Measurements from ENCODE around the gene CADM2.

The CADM2 gene

GRCh38 chr3:85342915-85343314 is 384.1 kb downstream of the CADM2 start:
- no peak for DNase-seq

DNA sequence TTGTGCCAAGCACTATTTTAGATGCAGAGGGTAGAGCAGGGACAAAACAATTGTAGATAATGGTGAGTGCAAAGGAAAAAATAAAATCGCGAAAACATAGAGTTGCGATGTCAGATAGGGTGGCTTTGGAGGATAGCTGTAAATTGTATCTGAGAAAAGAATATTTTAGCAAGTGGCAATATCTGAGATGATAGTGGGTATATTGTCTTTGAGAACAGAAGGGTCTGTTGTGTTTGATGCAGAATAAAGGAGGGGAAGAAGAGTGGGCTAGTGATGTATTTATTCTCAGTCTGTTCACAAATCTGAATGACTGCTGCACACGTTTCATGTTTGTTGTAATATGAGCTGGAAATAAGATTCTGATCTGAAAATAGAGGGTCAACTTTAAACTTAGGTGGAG is 396.8 kb downstream of the CADM2 start:
- DNase-seq, result no peak

DNA sequence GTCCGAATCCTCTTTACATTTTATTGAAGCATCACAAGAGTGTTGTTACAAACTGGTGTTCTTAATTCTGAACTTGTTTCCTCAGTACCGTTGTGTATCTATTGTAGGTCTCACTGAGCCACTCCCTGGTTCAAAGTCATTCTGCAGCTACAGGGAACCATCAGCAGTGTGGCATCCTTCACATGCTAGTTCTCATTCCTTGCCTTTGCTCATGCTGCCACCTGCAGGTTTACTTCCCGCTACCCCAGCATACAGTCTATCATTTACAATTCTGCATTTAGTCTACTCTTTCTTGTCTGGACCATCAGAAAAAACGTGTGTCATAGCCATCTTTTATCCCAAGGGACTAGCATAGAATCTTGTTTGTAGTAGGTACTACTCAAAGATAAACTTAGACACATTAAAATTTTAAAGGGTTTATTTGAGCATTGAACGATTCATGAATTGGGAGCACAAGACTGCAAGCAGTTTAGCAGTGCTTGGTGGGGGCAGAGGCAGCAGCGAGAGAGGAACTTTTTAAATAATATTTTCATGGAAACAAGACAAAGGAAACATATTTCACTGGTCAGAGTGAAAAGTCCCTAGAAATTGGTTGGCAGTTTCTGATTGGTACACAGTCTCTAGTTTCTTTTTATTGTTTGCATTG is 402.1 kb downstream of the CADM2 start:
- DNase-seq, result no peak

GRCh38 chr3:85364296-85364909 is 405.6 kb downstream of the CADM2 start:
- no peak for DNase-seq

DNA sequence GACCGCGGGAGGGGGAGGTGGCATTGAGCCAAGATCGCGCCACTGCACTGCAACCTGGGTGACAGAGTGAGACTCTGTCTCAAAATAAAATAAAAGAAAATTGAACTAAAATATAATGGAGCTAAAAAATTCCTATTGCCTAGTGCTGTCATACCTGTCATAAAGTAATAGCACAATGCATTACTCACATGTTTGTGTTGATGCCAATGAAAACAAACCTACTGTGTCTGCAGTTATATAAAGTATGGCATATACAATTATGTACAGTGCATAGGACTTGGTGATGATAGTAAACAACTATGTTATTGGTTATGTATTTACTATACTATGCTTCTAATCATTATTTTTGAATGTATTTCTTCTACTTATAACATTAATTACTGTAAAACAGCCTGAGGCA is 411.6 kb downstream of the CADM2 start:
- DNase-seq, result no peak

- DNase-seq, result no peak
These were observed 417.3 kb downstream of the CADM2 start for GRCh38 chr3:85376131-85376530.

GRCh38 chr3:85377115-85377514 is 418.3 kb downstream of the CADM2 start:
- no peak for DNase-seq

DNA sequence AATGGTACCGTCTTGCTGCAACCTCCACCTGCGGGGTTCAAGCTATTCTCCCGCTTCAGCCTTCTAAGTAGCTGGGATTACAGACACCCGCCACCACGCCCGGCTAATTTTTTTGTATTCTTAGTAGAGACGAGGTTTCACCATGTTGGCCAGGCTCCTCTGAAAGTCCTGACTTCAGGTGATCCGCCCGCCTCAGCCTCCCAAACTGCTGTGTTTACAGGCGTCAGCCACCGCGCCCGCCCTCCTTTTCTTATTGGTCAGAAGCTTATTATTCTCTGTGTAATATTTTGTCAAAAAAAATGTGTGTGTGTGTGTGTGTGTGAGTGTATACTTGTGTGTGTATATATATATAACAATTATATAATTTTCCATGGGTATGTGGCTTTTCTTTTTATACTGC is 425.6 kb downstream of the CADM2 start:
- no peak for DNase-seq

GRCh38 chr3:85387913-85388505 is 429.2 kb downstream of the CADM2 start:
- DNase-seq, result no peak

DNA sequence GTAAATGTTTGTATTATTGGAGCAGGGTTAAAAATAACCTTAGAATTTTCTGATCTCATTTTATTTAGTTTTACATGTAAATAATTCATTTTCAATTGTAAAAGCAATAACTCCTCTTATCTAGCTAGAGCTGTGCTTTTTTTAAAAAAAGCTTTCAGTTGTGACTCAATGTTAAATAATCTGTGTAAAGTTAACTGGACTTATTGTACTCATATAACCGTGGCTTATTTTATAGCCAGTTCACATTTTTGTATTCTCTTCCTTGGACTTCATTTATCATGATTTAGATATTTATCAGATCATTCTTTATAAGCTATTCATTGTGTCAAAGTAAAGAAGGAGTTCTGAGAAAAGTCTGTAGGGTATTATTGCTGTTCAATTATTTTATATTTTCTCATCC is 435.6 kb downstream of the CADM2 start:
- DNase-seq, result no peak

DNA sequence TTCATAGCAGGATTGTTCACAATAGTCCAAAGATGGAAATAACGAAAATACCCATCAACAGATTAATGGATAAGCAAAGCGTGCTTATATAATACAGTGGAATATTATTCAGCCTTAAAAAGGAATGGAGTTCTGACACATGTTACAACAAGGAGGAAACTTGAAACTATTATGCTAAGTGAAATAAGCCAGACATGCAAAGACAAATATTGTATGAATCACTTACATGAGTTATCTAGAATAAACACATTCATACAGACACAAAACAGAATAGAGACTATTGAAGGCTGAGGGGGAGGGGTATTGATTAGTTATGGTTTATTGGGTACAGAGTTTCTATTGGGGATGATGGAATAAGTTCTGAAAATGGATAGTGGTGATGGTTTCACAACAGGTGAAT is 438.6 kb downstream of the CADM2 start:
- no peak for DNase-seq

DNA sequence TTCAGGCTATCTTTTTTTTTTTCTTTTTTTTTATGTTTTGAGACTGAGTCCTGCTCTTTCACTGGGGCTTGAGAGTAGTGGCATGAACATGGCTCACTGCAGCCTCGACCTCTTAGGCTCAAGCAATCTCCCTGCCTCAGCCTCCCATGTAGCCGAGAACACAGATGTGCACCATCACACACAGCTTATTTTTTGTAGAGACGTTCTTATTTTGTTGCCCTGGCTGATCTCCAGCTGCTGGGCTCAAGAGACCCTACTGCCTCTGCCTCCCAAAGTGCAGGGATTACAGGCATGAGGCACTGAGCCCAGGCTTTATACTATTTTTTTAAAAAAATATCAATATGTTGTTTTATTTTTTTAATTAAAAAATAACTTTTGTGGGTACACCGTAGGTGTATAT is 467.3 kb downstream of the CADM2 start:
- DNase-seq, result no peak

- no peak for DNase-seq
These were observed 468.7 kb downstream of the CADM2 start for GRCh38 chr3:85427467-85427866.

DNA sequence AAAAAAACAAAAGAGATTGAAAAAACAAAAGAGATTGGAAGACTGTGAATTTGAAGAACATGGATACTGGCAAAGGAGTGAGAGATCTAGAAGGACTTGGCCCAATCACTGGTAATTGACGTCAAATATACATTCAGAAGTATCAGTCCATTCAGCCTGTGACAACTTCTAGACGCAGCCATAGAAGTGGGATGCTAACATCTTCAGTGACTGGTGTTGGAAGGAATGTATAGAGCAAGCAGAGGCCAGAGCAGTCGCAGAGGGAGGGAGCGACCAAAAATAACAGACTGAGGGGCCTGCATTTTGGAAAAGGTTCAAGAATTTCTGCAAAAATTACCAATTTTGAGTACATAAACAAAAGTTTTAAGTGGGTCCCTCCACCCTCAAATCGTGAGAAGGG is 473.3 kb downstream of the CADM2 start:
- DNase-seq, result no peak

- no peak for DNase-seq
These were observed 474.5 kb downstream of the CADM2 start for GRCh38 chr3:85433319-85433718.

DNA sequence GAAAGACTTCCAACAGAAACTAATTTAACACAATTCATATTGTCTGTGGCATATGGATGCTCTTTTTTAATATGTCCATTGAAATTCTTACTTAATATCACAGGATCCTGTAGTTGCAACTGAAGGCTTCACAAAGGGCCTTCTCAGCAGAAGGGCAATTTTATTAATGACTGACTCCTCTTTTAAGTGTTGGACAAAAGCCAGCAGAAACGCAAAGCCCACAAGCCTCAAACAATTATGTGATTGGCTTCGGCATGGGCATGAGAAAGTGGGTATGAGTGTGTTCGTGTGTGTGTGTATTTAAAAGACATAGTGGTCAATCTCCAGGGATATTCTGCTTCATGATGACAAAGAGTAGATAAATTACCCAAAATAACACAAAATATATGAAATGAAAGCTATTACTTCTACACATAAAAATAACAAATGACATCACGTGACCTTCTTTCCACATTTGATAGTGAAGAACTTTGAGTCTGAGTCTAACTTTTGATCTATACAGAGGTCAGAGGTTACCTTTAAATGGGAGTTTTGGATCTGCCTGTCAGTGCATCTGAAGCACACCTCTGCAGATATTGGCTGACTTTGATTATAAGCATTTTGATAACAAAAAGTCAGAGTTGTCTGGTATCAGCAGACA is 496.9 kb downstream of the CADM2 start:
- no peak for DNase-seq

GRCh38 chr3:85474241-85474640 is 515.5 kb downstream of the CADM2 start:
- DNase-seq, result no peak

DNA sequence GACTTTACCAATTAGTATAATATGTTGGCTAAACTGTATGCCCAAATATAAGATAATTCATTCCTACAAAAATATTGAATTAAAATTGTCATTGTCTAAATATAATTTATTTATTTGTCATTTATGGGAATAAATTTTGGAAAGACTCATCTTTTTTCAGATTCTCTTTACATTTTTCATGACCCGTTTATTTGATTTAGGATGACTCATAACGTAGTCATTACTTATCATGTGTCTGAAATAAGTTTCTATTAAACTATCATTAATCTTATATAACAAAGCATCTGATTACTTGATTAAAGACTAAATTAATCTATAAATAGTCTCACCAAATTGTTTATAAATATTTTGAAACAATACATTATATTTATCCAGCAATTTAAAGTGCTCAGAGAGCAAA is 516.6 kb downstream of the CADM2 start:
- no peak for DNase-seq

GRCh38 chr3:85476891-85477495 is 518.2 kb downstream of the CADM2 start:
- no peak for DNase-seq

DNA sequence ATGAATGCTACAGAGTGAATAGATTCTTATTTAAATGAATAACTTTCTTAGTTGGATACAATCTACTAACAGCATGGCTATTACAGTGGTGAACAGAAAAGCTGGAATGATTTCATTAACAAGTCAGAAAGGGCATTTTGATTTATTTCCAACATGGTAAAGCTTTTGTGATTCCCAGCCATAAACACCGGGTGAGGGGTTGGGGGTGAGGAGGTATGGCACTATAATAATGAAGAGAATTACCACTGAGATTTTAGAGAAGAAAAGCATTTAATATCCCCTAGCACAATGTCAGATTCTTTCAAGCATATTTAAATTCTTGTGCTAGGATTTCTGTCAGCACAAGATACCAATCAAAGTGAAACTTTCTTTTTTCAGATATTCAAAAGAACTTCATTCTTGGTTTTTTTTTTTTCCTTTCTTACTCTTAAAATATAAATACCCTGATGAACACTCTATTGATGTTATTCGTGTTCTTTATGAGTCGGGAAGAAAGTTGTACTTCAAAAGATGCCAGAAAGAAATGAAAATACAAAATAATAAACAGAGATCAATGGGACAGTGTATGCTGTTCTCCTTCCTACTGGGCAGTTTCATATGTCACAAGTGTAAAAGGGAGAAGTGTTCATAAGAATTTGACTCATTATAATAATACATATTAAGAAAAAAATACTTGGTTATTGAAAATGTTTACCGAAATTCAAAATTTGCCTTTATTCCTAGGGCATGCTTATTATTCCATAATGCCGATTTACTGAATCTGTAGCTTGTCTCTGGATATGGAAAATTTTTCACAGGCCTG is 522.8 kb downstream of the CADM2 start:
- DNase-seq, result no peak

GRCh38 chr3:85482213-85482490 is 523.4 kb downstream of the CADM2 start:
- no peak for DNase-seq

DNA sequence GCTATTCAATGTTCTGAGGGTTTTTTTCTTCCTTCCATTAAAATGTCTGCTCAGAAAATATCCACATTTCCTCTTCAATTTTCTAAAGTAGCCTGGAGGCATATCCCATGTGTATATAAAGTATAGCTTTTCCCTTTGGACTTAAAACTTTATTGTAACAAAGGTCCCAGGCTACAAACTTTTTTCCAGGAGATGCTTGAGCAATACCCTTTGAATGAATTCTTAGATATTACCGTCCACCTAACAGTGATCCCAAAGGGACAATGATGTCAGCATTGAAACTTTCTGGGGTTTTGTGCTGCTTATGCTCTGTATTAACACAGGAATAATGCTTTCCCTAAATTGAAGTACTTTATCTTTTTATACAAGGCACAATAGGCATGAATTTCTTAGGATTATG is 525.2 kb downstream of the CADM2 start:
- DNase-seq, result no peak

DNA sequence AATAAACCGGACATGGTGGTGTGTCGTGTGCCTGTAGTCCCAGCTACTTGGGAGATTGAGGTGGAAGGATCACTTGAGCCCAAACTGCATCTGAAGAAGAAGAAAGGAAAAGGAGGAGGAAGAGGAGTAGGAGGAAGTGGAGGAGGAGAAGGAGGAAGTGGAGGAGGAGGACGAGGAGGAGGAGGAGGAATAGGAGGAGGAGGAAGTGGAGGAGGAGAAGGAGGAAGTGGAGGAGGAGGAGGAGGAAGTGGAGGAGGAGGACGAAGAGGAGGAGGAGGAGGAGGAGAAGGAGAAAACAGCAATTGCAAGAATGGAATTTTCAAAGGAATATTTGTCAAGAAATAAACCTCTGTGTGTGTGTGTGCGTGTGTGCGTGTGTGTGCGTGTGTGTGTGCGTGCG is 528.6 kb downstream of the CADM2 start:
- no peak for DNase-seq
